22Rv1 (cell line): ENCODE measurements around the gene IL2RA.

Experiments used
- H3K27ac ChIP-seq: fragments of 450-650 bp; 2 replicates; pipeline ENCODE4 v1.5.1; 2017
- CTCF ChIP-seq: fragments of 450-650 bp; IDR thresholded peaks from 2 replicates; pipeline ENCODE4 v1.5.1; 2017; ENCODE audit warnings: mild to moderate bottlenecking
- ZFX ChIP-seq: fragments of 450-650 bp; IDR thresholded peaks from 2 replicates; pipeline ENCODE4 v1.6.1; 2017; ENCODE audit warnings: antibody characterized with exemption, borderline replicate concordance

IL2RA gene

GRCh38 chr10:6036861-6037321 lies 25.3 kb downstream of the IL2RA start:
- TF ChIP-seq CTCF (no peak), ZFX (no peak)
- no peak overlapping the region for H3K27ac ChIP-seq

- TF ChIP-seq CTCF = no peak
- no peak for TF ChIP-seq ZFX
- H3K27ac ChIP-seq = no peak overlapping the region
Measured at GRCh38 chr10:6035931-6036575, 26.1 kb downstream of the IL2RA start.

GRCh38 chr10:6035101-6035834 lies 26.9 kb downstream of the IL2RA start:
- TF ChIP-seq ZFX (no peak), CTCF (no peak)
- H3K27ac ChIP-seq = no peak overlapping the region

- TF ChIP-seq CTCF (no peak), ZFX (no peak)
- no peak overlapping the region for H3K27ac ChIP-seq
Measured at GRCh38 chr10:6034371-6034770, 27.8 kb downstream of the IL2RA start.

- no peak for TF ChIP-seq CTCF
- no peak for TF ChIP-seq ZFX
- H3K27ac ChIP-seq = no peak overlapping the region
Measured at GRCh38 chr10:6033954-6034353, 28.2 kb downstream of the IL2RA start.

GRCh38 chr10:6030940-6031339 lies 31.2 kb downstream of the IL2RA start:
- no peak overlapping the region for H3K27ac ChIP-seq
- TF ChIP-seq ZFX = no peak
- TF ChIP-seq CTCF = no peak

GRCh38 chr10:6030217-6030616 lies 31.9 kb downstream of the IL2RA start:
- no peak overlapping the region for H3K27ac ChIP-seq
- no peak for TF ChIP-seq CTCF
- no peak for TF ChIP-seq ZFX
